Right forelimb (tissue), 1 donor: ENCODE results near the gene IDH3G.

Source experiments
- DNase-seq: peaks from one replicate; pipeline ENCODE4 v3.0.0-alpha.2; 2018

The IDH3G gene

DNA sequence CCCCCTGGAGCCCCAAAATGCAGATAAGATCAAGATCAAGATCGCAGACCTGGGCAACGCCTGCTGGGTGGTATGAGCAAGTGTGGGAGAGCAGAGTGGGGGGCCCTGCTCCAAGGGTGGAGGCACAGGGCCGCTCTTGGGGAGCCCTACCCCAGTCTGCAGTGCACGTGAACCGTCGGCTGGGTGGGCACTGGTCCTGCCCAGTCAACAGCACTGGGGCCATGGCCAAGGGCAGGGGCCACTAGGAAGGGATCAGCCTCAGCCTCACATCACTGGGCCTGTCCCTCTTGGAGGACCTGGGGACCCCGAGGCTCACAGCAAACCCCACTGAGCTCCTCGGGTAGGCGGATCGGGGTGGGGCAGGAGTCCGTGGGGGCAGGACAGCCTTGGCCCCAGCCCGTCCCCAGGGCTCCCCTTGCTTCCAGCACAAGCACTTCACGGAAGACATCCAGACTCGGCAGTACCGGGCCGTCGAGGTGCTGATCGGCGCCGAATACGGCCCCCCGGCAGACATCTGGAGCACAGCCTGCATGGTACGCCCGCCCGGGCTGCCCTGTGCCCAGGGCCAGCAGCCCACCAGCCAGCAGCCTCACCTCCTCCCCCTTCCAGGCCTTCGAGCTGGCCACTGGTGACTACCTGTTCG is 9.7 kb downstream of the IDH3G start:
- no peak for DNase-seq

DNA sequence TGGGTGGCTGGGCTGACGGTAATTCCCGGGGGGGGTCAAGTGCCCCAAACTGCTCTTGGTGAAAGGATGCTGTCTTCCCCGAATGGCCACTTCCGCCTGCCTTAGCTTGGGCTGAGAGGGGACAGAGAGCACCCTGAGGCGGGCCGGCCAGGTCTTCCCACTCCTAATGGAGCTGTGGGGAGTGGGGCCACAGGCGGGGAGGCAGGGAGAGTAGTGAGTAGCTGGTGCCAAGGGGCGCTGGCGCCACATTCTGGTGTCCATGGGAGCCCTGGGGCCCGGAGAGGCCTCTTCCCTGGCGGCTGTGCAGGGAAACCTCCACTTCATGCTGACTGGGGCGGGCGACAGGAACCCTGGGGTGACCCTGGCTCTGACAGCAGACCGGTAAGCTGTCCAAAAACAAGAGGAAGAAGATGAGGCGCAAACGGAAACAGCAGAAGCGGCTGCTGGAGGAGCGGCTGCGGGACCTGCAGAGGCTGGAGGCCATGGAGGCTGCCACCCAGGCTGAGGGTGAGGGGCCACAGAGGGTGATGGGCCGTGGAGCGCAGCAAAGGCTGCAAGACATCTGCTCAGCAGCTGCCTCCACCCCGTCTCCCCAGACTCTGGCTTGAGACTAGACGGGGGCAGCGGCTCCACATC is 10.7 kb downstream of the IDH3G start:
- DNase-seq: no peak

DNA sequence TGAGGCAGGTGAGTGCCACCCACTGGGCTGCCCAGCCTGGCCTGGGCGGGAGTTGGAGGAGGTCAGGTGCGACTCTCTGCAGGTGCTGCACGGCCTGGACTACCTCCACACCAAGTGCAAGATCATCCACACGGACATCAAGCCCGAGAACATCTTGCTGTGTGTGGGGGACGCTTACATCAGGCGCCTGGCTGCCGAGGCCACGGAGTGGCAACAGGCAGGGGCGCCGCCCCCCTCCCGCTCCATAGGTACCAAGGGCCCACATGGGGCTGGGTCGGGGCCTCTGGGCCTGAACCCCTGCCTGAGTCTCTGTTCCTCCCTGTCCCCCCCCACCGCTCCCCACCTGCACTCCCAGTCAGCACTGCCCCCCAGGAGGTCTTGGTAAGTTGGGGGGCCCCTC is 11.3 kb downstream of the IDH3G start:
- no peak for DNase-seq

DNA sequence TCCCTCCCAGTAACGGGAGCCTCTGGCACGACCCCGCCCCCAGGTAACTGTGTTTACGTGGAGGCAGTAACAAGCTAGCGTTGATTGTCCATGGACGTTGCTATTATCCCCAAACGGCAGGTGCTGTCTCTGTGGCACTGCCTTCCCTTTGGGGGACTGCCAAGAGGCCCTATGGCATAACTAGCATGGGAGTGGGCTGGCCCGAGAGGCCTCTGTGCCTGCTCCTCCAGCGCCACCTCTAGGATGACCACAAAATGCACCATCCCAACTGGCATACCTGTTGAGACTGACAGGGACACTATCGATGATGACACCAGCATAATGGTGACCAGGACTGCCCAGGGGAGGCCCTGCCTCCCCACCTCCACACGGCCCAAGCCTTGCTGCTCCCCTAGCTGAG is 11.9 kb downstream of the IDH3G start:
- no peak for DNase-seq

DNA sequence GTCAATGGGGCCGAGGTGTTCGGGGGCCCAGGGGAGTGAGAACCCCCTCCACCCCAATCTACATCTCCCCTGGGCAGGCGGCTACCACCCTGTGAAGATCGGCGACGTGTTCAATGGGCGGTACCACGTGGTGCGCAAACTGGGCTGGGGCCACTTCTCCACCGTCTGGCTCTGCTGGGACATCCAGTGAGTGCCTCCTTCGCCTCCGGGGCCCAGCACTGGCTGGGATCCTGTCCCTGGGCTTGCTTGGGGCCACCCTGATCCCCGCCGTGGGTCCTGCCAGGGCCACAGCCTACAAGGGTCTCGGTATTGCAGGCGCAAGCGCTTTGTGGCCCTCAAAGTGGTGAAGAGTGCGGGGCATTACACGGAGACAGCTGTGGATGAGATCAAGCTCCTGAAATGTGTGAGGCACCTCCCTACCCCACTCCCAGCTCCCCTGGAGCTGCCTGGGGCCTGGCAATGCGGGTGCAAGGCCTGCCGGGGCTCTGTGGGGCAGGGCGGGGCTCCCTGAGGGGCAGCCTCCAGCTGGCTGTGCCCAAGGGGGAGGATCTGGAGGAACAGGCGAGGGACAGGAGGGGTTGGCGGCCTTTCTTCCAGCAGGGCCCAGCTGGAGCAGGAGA is 12.6 kb downstream of the IDH3G start:
- no peak for DNase-seq

DNA sequence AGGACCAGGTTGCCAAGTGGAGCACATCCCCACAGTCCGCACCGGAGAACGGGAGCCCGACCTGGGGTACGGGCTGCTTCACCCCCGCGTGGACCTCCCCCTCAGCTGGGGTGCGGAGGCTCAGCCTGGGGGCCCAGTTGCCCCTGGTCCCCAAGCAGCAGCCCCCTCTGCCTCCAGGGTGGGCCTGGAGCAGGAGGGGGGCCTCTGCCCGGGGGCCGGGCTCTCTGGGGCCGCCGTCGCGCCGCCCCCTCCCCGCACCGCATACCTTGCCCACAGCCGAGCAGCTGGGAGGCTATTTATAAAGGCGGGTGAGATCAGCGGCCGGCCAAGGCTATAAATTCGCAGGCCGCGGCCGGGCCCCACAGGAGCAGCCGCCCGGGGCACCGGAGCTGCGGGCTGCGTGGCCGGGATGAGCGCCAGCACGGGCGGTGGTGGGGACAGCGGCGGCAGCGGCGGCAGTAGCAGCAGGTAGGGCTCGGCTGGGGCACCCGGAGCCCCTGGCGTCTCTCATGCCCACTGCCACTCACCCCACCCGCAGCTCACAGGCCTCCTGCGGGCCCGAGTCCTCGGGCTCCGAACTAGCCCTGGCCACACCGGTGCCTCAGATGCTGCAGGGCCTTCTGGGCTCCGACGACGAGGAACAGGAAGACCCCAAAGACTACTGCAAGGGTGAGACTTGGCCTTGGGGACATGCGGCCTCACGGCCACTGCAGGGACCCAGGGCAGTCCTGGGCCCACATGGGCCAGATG is 13.3 kb downstream of the IDH3G start, which contains the start of gene SRPK3:
SRPK3 (plus strand) TSS at position 364 of the 750 bp plus-strand sequence; CDS start at position 410, 46 bp downstream.
- DNase-seq: peak; percentile 54

DNA sequence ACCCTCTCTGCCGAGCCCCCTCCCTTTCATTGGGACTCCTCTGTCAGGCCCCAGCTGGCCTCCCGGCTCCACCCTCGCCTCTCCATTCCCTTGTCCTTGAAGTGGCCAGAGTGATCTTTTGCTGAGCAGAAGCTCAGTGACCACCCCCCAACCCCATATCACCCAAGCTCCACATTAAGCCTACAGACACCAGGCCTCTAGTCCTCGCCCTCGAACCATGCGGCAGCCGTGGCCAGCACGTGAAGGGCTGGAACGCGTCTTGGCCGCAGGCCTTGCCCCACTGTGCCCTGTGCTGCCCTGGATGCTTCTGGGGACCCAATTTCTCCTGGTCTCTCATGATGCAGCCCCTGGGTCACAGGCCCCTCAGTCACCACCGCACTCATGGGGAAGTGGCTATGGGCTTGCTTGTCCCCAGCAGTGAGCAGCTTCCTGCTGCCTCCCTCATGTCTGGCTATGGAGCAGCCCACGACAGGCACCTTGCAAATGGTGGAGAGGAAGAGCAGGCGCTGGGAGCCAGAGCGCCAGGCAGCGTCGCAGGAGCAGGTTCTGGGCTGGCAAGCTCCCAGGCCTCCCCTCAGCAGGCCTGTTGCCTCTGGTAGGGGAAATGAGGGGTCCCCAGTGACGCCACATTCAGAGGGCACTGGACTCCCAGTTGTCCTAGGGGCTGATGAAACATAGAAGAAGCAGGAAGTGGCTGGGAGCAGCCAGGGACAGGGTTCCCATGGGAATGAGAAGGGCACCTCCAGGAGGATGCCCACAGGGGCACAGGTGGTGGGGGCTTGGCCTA is 14.1 kb downstream of the IDH3G start:
- no peak for DNase-seq

DNA sequence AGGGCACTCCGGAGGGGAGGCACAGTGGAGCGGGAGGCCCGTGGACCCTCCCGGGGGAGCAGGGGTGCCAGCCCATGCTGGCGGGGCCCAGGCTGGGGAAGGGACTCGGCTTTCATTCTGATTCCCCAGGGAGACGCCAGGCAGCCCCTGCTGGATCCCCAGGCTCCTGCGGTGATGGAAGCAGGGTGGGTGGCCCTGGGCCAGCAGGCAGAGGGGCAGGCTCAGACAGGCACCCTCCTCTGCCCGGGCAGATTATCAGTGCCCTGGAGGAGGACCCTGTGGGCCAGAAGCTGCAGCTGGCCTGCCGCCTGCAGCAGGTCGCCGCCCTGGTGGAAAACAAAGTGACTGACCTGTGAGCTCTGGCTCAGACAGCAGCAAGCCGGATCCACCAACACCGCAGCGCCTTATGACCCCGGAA is 15.5 kb downstream of the IDH3G start:
- peak; percentile 22 for DNase-seq

DNA sequence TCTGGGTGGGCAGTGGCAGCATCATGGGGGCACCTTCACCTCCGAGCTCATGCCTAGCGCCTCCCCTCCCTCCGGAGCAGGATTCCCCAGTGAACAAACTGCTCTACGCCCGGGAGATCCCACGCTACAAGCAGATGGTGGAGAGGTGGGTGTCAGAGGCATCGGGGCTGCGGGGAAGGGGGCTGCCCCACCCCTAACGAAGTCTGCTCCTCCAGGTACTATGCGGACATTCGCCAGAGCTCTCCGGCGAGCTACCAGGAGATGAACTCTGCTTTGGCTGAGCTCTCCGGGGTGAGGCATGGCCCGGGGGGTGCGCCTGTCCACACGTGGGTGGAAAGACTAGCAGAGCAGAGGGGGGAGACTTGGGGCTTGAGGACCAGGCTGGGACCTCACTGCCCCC is 16.0 kb downstream of the IDH3G start:
- DNase-seq: peak; percentile 25

DNA sequence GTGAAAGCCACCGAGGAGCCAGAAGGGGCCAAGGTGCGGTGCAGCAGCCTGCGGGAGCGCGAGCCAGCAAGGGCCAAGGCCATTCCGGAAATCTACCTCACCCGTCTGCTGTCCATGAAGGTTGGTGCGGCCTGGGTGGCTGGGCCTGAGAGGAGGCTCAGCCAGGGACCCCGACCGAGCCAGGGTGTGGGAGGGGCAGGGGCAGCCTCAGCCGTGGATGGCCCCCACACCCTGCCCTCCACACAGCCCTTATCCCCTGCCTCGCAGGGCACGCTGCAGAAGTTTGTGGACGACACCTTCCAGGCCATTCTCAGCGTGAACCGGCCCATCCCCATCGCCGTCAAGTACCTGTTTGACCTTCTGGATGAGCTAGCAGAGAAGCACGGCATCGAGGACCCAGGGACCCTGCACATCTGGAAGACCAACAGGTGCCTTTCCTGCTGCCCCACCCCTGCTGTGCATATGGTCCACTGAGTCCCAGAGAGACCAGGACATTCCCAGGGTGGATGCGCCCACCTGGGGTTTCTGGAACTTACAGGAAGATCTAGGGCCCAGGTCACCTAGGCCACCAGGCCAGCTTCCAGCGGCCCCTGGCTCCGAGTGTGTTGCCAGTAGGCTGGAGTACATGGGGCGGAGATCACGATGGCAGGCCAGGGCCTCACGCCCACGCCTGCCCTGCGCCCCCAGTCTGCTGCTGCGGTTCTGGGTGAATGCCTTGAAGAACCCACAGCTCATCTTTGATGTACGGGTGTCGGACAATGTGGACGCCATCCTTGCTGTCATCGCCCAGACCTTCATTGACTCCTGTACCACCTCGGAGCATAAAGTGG is 16.7 kb downstream of the IDH3G start:
- no peak for DNase-seq

DNA sequence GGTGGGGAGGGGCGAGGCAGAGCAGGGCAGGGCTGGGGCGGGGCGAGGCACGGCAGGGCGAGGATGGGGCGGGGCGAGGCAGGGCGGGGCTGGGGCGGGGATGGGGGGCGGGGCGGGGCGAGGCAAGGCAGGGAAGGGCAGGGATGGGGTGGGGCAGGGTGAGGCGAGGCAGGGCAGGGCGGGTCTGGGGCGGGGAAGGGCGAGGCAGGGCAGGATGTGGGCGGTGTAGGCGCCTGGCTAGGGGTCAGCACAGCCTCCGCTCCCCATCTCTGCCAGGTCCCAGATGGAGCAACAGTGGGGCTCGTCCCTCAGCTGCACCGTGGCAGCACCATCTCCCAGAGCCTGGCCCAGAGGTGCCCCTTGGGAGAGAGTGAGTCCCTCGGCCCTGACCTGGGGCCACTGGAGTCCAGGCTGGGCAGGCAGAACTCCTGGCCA is 17.5 kb downstream of the IDH3G start:
- DNase-seq: no peak

DNA sequence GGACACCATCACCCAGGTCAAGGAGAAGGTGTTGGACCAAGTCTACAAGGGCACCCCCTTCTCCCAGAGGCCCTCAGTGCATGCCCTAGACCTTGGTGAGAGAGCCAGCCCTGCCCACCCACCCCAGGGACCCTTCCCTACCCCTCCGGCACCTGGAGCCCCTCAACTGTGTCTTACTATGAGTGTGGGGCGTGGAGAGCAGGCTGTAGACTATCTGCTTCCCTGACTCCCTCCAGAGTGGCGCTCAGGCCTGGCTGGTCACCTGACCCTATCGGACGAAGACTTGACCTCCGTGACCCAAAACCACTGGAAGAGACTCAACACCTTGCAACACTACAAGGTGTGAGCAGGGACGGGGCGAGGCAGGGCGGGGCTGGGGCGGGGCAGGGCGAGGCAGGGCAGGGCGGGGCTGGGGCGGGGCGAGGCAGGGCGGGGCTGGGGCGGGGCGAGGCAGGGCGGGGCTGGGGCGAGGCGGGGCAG is 18.0 kb downstream of the IDH3G start:
- DNase-seq: no peak

DNA sequence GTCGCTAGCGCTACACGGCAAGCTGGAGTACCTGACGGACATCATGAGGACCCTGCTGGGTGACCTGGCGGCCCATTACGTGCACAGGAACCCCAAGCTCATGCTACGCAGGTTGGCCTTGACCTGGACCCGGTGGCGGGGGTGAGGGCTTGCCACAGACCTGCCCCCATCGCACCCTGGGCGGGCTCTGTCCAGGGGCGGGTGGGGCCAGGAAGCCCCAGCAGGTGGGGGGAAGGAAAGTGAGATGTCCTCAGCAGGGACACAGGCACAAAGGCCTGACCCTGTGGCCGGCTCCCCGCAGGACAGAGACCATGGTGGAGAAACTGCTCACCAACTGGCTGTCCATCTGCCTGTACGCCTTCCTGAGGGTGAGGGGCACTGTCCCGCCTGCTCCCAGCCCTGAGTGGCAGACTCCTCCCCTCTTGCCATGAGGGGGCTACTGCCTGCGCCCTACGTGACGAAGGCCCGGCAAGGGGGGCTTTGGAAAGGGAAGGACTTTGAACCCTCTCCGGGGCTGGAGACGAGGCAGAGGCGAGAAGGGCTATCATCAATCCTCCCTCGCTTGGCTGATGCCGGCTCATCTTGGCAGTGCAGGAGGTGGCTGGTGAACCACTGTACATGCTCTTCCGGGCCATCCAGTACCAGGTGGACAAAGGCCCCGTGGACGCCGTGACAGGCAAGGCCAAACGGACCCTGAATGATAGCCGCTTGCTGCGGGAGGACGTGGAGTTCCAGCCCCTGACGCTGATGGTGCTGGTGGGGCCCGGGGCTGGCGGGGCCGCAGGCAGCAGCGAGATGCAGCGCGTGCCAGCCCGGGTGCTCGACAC is 18.7 kb downstream of the IDH3G start:
- DNase-seq: peak; percentile 27

DNA sequence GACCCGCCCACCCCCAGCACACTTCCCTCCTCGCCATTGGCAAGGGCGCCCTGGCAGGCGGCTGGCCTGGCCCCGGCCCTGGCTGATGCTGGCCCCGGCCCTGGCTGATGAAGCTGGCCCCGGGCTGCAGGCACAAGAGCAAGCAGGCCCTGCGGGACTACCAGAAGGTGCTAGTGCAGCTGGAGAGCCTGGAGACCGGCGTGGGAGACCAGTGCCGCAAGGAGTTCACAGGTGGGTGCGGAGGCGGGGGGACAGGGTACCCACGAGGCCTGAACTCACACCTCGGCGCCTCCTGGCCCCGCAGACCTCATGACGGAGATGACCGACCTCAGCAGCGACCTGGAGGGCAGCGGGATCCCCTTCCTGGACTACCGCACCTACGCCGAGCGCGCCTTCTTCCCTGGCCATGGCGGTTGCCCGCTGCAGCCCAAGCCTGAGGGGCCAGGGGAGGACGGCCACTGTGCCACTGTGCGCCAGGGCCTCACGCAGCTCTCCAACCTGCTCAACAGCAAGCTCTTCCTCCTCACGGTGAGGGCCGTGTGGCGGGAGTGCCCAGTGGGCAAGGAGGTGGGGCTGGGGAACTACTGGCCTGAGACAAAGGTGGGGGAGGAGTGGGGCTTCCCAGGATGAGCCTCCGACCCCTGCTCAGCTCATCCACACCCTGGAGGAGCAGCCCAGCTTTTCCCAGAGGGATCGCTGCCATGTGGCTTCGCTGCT is 19.4 kb downstream of the IDH3G start:
- no peak for DNase-seq

DNA sequence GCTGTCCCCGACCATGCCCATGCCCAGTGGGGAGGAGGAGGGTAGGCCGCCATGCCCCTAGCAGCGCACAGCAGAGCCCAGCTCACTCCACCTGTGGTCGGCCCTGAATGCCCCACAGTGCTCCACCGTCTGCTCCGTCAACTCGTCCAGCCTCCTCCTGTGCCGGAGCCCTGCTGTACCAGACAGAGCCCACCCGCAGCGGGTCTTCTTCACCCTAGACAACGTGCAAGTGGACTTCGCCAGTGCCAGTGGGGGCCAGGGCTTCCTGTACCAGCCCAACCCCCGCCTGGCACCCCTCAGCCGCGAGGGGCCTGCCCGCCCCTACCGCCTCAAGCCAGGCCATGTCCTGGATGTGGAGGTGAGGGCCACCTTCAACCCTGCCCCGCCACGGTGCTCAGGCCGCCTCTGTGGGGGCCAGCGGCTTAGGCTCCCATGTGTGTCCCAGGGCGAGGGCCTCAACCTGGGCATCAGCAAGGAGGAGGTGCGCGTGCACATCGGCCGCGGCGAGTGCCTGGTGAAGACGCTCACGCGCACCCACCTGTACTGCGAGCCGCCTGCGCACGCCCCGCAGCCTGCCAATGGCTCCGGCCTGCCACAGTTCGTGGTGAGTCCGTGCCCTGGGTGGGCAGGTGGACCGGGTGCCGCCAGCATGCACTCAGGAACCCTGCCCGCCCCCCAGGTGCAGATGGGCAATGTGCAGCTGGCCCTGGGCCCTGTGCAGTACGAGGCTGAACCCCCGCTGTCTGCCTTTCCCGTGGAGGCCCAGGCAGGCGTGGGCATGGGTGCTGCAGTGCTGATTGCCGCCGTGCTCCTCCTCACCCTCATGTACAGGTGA is 20.2 kb downstream of the IDH3G start:
- no peak for DNase-seq

DNA sequence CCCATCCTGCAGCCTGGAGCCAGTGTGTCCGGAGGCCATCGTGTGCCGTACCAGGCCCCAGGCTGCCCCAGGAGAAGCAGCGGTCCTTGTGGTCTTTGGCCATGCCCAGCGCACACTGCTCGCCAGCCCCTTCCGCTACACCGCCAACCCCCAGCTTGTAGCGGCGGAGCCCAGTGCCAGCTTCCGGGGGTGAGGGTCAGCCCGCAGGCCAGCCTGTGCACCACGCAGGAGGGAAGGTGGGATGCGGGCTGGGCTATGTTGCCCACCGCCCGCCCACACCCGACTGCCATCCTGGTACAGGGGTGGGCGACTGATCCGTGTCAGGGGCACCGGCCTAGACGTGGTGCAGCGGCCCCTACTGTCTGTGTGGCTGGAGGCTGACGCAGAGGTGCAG is 21.0 kb downstream of the IDH3G start:
- DNase-seq: no peak

DNA sequence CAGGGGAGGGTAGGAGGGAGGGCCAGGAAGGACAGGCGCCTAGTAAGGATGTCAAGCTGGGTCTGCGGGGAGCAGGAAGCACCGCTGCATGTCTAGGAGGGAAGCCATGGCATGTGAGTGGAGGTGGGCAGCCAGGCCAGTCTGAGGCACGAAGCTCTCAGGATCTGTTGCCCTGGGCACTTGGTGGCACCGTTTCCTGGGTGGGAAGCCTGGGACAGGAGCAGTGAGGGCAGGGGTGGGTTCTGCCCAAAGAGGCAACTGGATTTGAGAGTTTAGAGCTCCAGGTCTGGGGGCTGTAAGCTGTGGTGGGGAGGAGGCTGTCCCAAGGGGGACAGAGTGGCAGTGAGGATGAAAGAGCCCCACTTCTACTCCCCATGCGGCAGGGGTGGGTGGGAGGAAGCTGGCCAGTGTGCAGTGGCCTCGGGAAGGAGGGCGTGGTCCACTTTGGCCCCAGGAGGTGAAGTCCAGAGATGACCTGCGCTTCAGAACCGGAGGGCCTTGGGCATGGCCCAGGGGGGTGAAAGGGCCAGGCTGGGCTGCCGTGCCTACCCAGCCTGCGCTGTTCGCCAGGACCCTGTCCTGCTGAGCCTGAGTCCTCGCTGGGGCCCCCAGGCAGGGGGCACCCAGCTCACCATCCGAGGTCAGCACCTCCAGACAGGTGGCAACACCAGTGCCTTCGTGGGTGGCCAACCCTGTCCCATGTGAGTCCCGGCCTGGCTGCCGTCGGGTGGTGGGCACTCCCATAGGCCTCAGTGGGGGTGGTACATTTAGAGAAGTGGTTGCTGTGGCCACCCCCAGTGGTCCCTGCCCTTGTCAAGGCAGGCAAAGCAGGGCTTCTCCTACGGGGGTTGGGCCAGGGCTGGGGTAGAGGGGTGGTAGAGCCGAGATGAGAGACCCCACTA is 21.6 kb downstream of the IDH3G start:
- DNase-seq: no peak
